Measurements from ENCODE around the gene ZC3H12D. TPM values are rescaled to one million over a fixed set of nuclear protein-coding genes. Genes with fewer than 3 reads are reported as not detected.
A peak's percentile ranks its signal among the peaks of the same experiment; 100 is the strongest.
"Not testable (repeated sequence)": the region's sequence is repeated elsewhere in the genome, so short reads cannot be mapped to it uniquely, and the experiment has no call there.

Gene ZC3H12D
- total and polyA plus RNA-seq, 2 of the 13 experiments (the other 11 are each of a cell fraction or from before 2014, with no cell fraction given), result 1.2 to 2.7 TPM

DNA sequence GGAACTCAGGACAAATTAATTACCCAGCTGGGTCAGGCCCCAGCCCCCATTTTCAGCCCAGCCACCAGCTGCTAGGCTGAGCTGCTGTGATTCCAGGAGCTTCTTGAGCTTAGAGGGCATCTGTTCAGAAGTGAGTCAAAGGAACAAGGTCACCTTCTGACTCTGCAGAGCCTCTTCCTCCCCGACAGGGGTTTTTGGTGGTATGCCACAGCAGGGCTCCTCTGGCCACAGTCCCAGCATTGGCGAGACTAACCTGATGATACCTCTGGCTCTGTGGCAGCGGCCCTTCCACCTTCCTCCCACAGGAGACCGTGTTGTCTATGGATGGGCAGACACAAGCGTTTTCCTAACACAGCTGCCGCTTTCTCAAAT lies 39.7 kb downstream of the ZC3H12D start:
- H3K79me2 ChIP-seq (ENCODE audit: insufficient read depth, low read length), result no peaks in the 10 kb centered on the region
- H3K27me3 ChIP-seq (ENCODE audit: control insufficient read depth in 1 of 2, insufficient read depth in 2 of 2, low read length in 2 of 2), result no peaks in the 10 kb centered on the region
- H3K9me3 ChIP-seq (ENCODE audit: low read length), result no peaks in the 10 kb centered on the region
- in situ Hi-C loops (cut with HindIII; ENCODE audit: extremely low pct_ligation_motif_present, low pct_unique_long_range_greater_than_20kb) (no loop called here), intact Hi-C loops (cut with micrococcal nuclease; ENCODE audit: unreplicated experiment) (no loop called here)
- peaks cover 44% of the 10 kb centered on the region for H3K4me1 ChIP-seq (ENCODE audit: insufficient read depth, low read length)
- TF ChIP-seq, protein P1, sequence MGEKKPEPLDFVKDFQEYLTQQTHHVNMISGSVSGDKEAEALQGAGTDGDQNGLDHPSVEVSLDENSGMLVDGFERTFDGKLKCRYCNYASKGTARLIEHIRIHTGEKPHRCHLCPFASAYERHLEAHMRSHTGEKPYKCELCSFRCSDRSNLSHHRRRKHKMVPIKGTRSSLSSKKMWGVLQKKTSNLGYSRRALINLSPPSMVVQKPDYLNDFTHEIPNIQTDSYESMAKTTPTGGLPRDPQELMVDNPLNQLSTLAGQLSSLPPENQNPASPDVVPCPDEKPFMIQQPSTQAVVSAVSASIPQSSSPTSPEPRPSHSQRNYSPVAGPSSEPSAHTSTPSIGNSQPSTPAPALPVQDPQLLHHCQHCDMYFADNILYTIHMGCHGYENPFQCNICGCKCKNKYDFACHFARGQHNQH (CRISPR knock-in tag; IDR thresholded peaks at IDR 0.05), result no peak
- 0 out of 2 replicates have a peak, but pooled peaks have one; percentile 51 for TF ChIP-seq MIXL1 (CRISPR knock-in tag; IDR thresholded peaks at IDR 0.05)
- H3K4me2 ChIP-seq (ENCODE audit: low read depth, low read length), result peak overlapping the region; percentile 15
- no peaks in the 10 kb centered on the region for H3K36me3 ChIP-seq (replicated peaks in 1 of 2; ENCODE audit: control insufficient read depth in 1 of 2, insufficient read depth in 2 of 2, low read length in 2 of 2)
- H2AFZ ChIP-seq (ENCODE audit: low read length), result no peak overlapping the region
- ATAC-seq, result peak; percentile 10
- no peak for FAIRE-seq
- no peak for DNase-seq (ENCODE audit: low spot score)
- CTCF ChIA-PET (ENCODE audit: low intra/inter-chr PET ratio, low total read pairs), result no interaction called here
- BruUV-seq (replicated peaks), result no TSS peak
- 0 out of 6 replicates have a peak overlapping the region, but pooled peaks of 1 of the 3 experiments have one; percentile 1 for H3K4me3 ChIP-seq (replicated peaks in 1 of 3; ENCODE audit: insufficient read depth in 1 of 3, low read depth in 2 of 3, low read length in 3 of 3)
- POLR2A ChIA-PET, result no interaction called here
- H3K9ac ChIP-seq (ENCODE audit: insufficient read depth, low read depth, low read length), result no peak overlapping the region
- H3K27ac ChIP-seq (ENCODE audit: extremely low read length, insufficient read depth, low read length), result no peak overlapping the region
- no peaks in the 10 kb centered on the region for H4K20me1 ChIP-seq (ENCODE audit: insufficient read depth, low read length)
- 43% methylated on average over 5 of the region's 6 CpGs for WGBS (ENCODE audit: low lambda C conversion rate)

DNA sequence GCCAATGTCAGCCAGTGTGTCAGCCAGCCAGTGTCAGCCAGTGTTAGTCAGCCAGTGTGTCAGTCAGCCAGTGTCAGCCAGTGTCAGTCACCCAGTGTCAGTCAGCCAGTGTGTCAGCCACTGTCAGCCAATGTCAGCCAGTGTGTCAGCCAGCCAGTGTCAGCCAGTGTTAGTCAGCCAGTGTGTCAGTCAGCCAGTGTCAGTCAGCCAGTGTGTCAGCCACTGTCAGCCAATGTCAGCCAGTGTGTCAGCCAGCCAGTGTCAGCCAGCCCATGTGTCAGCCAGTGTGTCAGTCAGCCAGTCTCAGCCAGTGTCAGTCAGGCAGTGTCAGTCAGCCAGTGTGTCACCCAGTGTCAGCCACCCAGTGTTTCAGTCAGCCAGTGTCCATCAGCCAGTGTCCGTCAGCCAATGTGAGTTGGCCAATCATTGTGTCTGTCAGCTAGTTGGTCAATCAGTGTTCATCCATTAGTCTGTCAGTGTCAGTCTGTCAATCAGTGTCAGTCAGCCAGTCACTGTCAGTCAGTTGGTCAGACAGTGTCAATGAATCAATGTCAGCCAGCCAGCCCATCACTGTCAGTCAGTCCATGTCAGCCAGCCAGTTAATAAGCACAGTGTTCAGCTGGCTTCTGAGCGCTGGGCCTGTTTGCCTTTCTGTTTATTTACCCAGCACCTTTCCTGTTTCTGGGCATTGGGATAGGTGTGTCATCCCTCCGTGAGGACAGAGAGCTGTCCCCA lies 40.3 kb downstream of the ZC3H12D start:
- H3K4me3 ChIP-seq (replicated peaks in 1 of 3; ENCODE audit: insufficient read depth in 1 of 3, low read depth in 2 of 3, low read length in 3 of 3); CTCF ChIA-PET (ENCODE audit: low intra/inter-chr PET ratio, low total read pairs); H2AFZ ChIP-seq (ENCODE audit: low read length); H3K27ac ChIP-seq (ENCODE audit: extremely low read length, insufficient read depth, low read length); H3K9me3 ChIP-seq (ENCODE audit: low read length); H3K36me3 ChIP-seq (replicated peaks in 1 of 2; ENCODE audit: control insufficient read depth in 1 of 2, insufficient read depth in 2 of 2, low read length in 2 of 2); BruUV-seq (replicated peaks); intact Hi-C loops (cut with micrococcal nuclease; ENCODE audit: unreplicated experiment); H4K20me1 ChIP-seq (ENCODE audit: insufficient read depth, low read length); H3K27me3 ChIP-seq (ENCODE audit: control insufficient read depth in 1 of 2, insufficient read depth in 2 of 2, low read length in 2 of 2); POLR2A ChIA-PET; H3K9ac ChIP-seq (ENCODE audit: insufficient read depth, low read depth, low read length); H3K79me2 ChIP-seq (ENCODE audit: insufficient read depth, low read length); in situ Hi-C loops (cut with HindIII; ENCODE audit: extremely low pct_ligation_motif_present, low pct_unique_long_range_greater_than_20kb); TF ChIP-seq FOXP1 (IDR thresholded peaks at IDR 0.05): not testable (repeated sequence)
- DNase-seq (ENCODE audit: low spot score), result peak; percentile 27
- ATAC-seq, result peak; percentile 45
- FAIRE-seq, result peak; percentile 51
- WGBS (ENCODE audit: low lambda C conversion rate), result 33% methylated on average over 3 of the region's 3 CpGs
- H3K4me1 ChIP-seq (ENCODE audit: insufficient read depth, low read length), result peaks cover 45% of the 10 kb centered on the region
- peak overlapping the region; percentile 15 for H3K4me2 ChIP-seq (ENCODE audit: low read depth, low read length)
- TF ChIP-seq, protein P2, sequence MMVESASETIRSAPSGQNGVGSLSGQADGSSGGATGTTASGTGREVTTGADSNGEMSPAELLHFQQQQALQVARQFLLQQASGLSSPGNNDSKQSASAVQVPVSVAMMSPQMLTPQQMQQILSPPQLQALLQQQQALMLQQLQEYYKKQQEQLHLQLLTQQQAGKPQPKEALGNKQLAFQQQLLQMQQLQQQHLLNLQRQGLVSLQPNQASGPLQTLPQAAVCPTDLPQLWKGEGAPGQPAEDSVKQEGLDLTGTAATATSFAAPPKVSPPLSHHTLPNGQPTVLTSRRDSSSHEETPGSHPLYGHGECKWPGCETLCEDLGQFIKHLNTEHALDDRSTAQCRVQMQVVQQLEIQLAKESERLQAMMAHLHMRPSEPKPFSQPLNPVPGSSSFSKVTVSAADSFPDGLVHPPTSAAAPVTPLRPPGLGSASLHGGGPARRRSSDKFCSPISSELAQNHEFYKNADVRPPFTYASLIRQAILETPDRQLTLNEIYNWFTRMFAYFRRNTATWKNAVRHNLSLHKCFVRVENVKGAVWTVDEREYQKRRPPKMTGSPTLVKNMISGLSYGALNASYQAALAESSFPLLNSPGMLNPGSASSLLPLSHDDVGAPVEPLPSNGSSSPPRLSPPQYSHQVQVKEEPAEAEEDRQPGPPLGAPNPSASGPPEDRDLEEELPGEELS (CRISPR knock-in tag; IDR thresholded peaks at IDR 0.05), result peak; percentile 57; the same call in 1 of the 2 replicates
- TF ChIP-seq, protein P3, sequence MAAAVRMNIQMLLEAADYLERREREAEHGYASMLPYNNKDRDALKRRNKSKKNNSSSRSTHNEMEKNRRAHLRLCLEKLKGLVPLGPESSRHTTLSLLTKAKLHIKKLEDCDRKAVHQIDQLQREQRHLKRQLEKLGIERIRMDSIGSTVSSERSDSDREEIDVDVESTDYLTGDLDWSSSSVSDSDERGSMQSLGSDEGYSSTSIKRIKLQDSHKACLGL (CRISPR knock-in tag; IDR thresholded peaks at IDR 0.05), result peak; percentile 37; the same call in 1 of the 2 replicates
- TF ChIP-seq PHF21A (CRISPR knock-in tag; IDR thresholded peaks at IDR 0.05), result peak; percentile 48
- TF ChIP-seq, protein P4, sequence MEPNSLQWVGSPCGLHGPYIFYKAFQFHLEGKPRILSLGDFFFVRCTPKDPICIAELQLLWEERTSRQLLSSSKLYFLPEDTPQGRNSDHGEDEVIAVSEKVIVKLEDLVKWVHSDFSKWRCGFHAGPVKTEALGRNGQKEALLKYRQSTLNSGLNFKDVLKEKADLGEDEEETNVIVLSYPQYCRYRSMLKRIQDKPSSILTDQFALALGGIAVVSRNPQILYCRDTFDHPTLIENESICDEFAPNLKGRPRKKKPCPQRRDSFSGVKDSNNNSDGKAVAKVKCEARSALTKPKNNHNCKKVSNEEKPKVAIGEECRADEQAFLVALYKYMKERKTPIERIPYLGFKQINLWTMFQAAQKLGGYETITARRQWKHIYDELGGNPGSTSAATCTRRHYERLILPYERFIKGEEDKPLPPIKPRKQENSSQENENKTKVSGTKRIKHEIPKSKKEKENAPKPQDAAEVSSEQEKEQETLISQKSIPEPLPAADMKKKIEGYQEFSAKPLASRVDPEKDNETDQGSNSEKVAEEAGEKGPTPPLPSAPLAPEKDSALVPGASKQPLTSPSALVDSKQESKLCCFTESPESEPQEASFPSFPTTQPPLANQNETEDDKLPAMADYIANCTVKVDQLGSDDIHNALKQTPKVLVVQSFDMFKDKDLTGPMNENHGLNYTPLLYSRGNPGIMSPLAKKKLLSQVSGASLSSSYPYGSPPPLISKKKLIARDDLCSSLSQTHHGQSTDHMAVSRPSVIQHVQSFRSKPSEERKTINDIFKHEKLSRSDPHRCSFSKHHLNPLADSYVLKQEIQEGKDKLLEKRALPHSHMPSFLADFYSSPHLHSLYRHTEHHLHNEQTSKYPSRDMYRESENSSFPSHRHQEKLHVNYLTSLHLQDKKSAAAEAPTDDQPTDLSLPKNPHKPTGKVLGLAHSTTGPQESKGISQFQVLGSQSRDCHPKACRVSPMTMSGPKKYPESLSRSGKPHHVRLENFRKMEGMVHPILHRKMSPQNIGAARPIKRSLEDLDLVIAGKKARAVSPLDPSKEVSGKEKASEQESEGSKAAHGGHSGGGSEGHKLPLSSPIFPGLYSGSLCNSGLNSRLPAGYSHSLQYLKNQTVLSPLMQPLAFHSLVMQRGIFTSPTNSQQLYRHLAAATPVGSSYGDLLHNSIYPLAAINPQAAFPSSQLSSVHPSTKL (CRISPR knock-in tag; IDR thresholded peaks at IDR 0.05), result 0 out of 2 replicates have a peak, but pooled peaks have one; percentile 17
- peak; percentile 31; the same call in 1 of the 2 replicates for TF ChIP-seq FOXP1 (CRISPR knock-in tag; IDR thresholded peaks at IDR 0.05)
- TF ChIP-seq, protein P1 (CRISPR knock-in tag; IDR thresholded peaks at IDR 0.05), result peak; percentile 99

Measured in HepG2 (cell line).